IMR-90 (cell line): ENCODE results near the gene LDB2. TPM values are rescaled to one million over a fixed set of nuclear protein-coding genes. Genes with fewer than 3 reads are reported as not detected.

ENCODE experiments used
- ATAC-seq: fragments of 200-7000 bp; cut with Tn5 transposase; 2 replicates; pipeline ENCODE4 v1.9.1; 2020; ENCODE audit warnings: low read depth, mild to moderate bottlenecking, moderate library complexity
- BruUV-seq: library from RNA; stranded (reverse); fragments of 400-500 nt; replicated peaks from 2 replicates; lab custom pipeline; 2021; lab: Mats Ljungman, UMichigan
- CTCF ChIA-PET: fragments of 300-600 bp; formaldehyde crosslinking; extraction: SDS; loops from one replicate; lab custom pipeline; 2021; ENCODE audit warnings: antibody characterized with exemption; lab: Yijun Ruan, JAX
- POLR2A ChIA-PET: fragments of 300-600 bp; sonication (Branson Sonifier 250); formaldehyde crosslinking; loops from one replicate; lab custom pipeline; 2022; ENCODE audit warnings: antibody characterized with exemption; ENCODE audit not compliant: unreplicated experiment; lab: Charles Lee
- DNase-seq: peaks from one replicate; pipeline ENCODE4 v3.0.0; 2013
- H2AFZ ChIP-seq: replicated peaks from 2 replicates; pipeline ENCODE3; 2013; ENCODE audit warnings: low read length, mild to moderate bottlenecking; ENCODE audit not compliant: poor library complexity
- H2AK5ac ChIP-seq: 2 replicates; pipeline ENCODE4 v1.6.1; 2013; ENCODE audit warnings: low read depth, low read length, inconsistent platforms
- H2AK9ac ChIP-seq: replicated peaks from 2 replicates; pipeline ENCODE3; 2013; ENCODE audit warnings: mild to moderate bottlenecking, low read depth, low read length, moderate library complexity; ENCODE audit not compliant: poor library complexity
- H2BK120ac ChIP-seq: 2 replicates; pipeline ENCODE4 v1.6.1; 2013; ENCODE audit warnings: low read depth, low read length, inconsistent platforms
- H2BK15ac ChIP-seq: 3 replicates; pipeline ENCODE4 v1.6.1; 2013; ENCODE audit warnings: low read depth, low read length, inconsistent platforms
- H2BK20ac ChIP-seq: 2 replicates; pipeline ENCODE4 v1.6.1; 2013; ENCODE audit warnings: low read depth, mild to moderate bottlenecking, inconsistent platforms, low read length, moderate library complexity
- H2BK5ac ChIP-seq: 2 replicates; pipeline ENCODE4 v1.6.1; 2013; ENCODE audit warnings: mild to moderate bottlenecking, low read depth, low read length, inconsistent platforms; ENCODE audit not compliant: poor library complexity, severe bottlenecking
- H3K14ac ChIP-seq: replicated peaks from 2 replicates; pipeline ENCODE4 v1.6.1; 2013; ENCODE audit warnings: low read depth, low read length, inconsistent platforms
- H3K18ac ChIP-seq: 2 replicates; pipeline ENCODE4 v1.6.1; 2013; ENCODE audit warnings: low read depth, low read length, control low read depth
- H3K23ac ChIP-seq: 2 replicates; pipeline ENCODE4 v1.6.1; 2013; ENCODE audit warnings: low read depth, low read length, inconsistent platforms
- H3K27ac ChIP-seq: 2 replicates; pipeline ENCODE4 v1.5.1; 2013; ENCODE audit warnings: mild to moderate bottlenecking, control low read depth, low read length; ENCODE audit not compliant: insufficient read depth
- H3K27me3 ChIP-seq: 2 replicates; pipeline ENCODE4 v1.6.1; 2013; ENCODE audit warnings: low read length; ENCODE audit not compliant: control insufficient read depth, insufficient read depth
- H3K36me3 ChIP-seq: 2 replicates; pipeline ENCODE4 v1.6.1; 2013; ENCODE audit warnings: low read length, mixed read lengths; ENCODE audit not compliant: control insufficient read depth, insufficient read depth
- H3K4ac ChIP-seq: 2 replicates; pipeline ENCODE4 v1.6.1; 2013; ENCODE audit warnings: low read depth, low read length, inconsistent platforms
- H3K4me1 ChIP-seq: 2 replicates; pipeline ENCODE4 v1.6.1; 2013; ENCODE audit warnings: low read length, mixed read lengths; ENCODE audit not compliant: control insufficient read depth, insufficient read depth
- H3K4me2 ChIP-seq: 2 replicates; pipeline ENCODE4 v1.6.1; 2013; ENCODE audit warnings: low read depth, mild to moderate bottlenecking, control low read depth, low read length, moderate library complexity
- H3K4me3 ChIP-seq: 2 replicates; pipeline ENCODE4 v1.5.1; 2013; ENCODE audit warnings: low read depth, mild to moderate bottlenecking, control low read depth, low read length, moderate library complexity; ENCODE audit not compliant: insufficient read depth
- H3K56ac ChIP-seq: 2 replicates; pipeline ENCODE4 v1.6.1; 2013; ENCODE audit warnings: low read length, inconsistent platforms; ENCODE audit not compliant: insufficient read depth; ENCODE audit errors: extremely low read depth
- H3K79me1 ChIP-seq, 2 experiments: 2 replicates each; pipeline ENCODE4 v1.6.1; 2013; ENCODE audit warnings: low read length in 2 of 2, inconsistent platforms in 1 of 2, low read depth in 1 of 2
- H3K9ac ChIP-seq: 2 replicates; pipeline ENCODE4 v1.6.1; 2013; ENCODE audit warnings: low read depth, low read length, control low read depth
- H3K9me1 ChIP-seq: 2 replicates; pipeline ENCODE4 v1.6.1; 2013; ENCODE audit warnings: low read length, inconsistent platforms; ENCODE audit not compliant: insufficient read depth
- H3K9me3 ChIP-seq: 2 replicates; pipeline ENCODE4 v1.6.1; 2013; ENCODE audit warnings: low read length; ENCODE audit not compliant: control insufficient read depth, insufficient read depth
- H4K20me1 ChIP-seq: 2 replicates; pipeline ENCODE4 v1.6.1; 2013; ENCODE audit warnings: low read length, inconsistent platforms; ENCODE audit not compliant: insufficient read depth
- H4K5ac ChIP-seq: 2 replicates; pipeline ENCODE4 v1.6.1; 2013; ENCODE audit warnings: mild to moderate bottlenecking, low read depth, low read length, control low read depth
- H4K8ac ChIP-seq, 2 experiments: 2 replicates each; pipeline ENCODE4 v1.6.1; 2013; ENCODE audit warnings: low read depth in 2 of 2, low read length in 2 of 2, control low read depth in 1 of 2, inconsistent platforms in 1 of 2
- H4K91ac ChIP-seq: 2 replicates; pipeline ENCODE4 v1.6.1; 2013; ENCODE audit warnings: low read depth, low read length, inconsistent platforms; ENCODE audit not compliant: insufficient read depth
- CEBPB ChIP-seq: IDR thresholded peaks from 2 replicates; pipeline ENCODE4 v1.6.1; 2012; ENCODE audit warnings: low read depth, low read length, improper control_type of control experiment
- POLR2A ChIP-seq: IDR thresholded peaks from 2 replicates; pipeline ENCODE4 v1.6.1; 2012; ENCODE audit warnings: mild to moderate bottlenecking, low read depth, low read length
- RFX5 ChIP-seq: IDR thresholded peaks from 2 replicates; pipeline ENCODE4 v1.8.0; 2012; ENCODE audit warnings: low read depth, mild to moderate bottlenecking, low read length, moderate library complexity
- SMC3 ChIP-seq: fragments of 150-350 bp; IDR thresholded peaks from 2 replicates; pipeline ENCODE4 v1.6.1; 2016; ENCODE audit warnings: low read depth, mild to moderate bottlenecking, antibody characterized with exemption, low read length, moderate library complexity
- dilution Hi-C: fragments of 300-500 bp; cut with HindIII; formaldehyde crosslinking; loops from one replicate; pipeline ENCODE4 v1.14.3; 2018; ENCODE audit warnings: low sequenced_read_pairs; ENCODE audit not compliant: unreplicated experiment
- in situ Hi-C: fragments of 300-500 bp; cut with MboI; formaldehyde crosslinking; loops from 3 replicates; pipeline ENCODE4 v1.14.3; 2019; ENCODE audit warnings: low sequenced_read_pairs, inconsistent platforms, mixed read lengths
- intact Hi-C: fragments of 100-400 bp; cut with micrococcal nuclease; formaldehyde crosslinking; loops from 2 replicates; pipeline ENCODE4 v1.10.0; 2022
- polyA plus RNA-seq, 3 experiments: library from polyadenylated mRNA; depleted of rRNA; stranded (reverse); fragments of >200 nt; gene quantifications; 2 replicates each; pipeline ENCODE4 v1.2.3, GENCODE V29; 2012; ENCODE audit warnings: low replicate concordance in 1 of 3
- total RNA-seq: library from RNA; depleted of rRNA; stranded (reverse); fragments of >200 nt; gene quantifications from 2 replicates; pipeline ENCODE4 v1.2.3, GENCODE V29; 2012

Gene LDB2
- total and polyA plus RNA-seq, 2 of the 4 experiments (the other 2 are of a cell fraction): 67.9 to 116 TPM

- H3K4ac ChIP-seq: no peak overlapping the region
- H3K9me1 ChIP-seq: no peaks in the 10 kb centered on the region
- H3K56ac ChIP-seq: no peak overlapping the region
- H2BK15ac ChIP-seq: no peak overlapping the region
- H4K91ac ChIP-seq: no peak overlapping the region
- H2BK20ac ChIP-seq: no peak overlapping the region
- no peak overlapping the region for H3K4me2 ChIP-seq
- H2AK9ac ChIP-seq: no peak overlapping the region
- no peaks in the 10 kb centered on the region for H3K27me3 ChIP-seq
- H3K9ac ChIP-seq: no peak overlapping the region
- H3K27ac ChIP-seq: no peak overlapping the region
- ATAC-seq (no peak), DNase-seq (no peak)
- H3K23ac ChIP-seq: no peak overlapping the region
- no peaks in the 10 kb centered on the region for H3K79me1 ChIP-seq
- BruUV-seq: no TSS peak
- H2BK5ac ChIP-seq: no peak overlapping the region
- H4K8ac ChIP-seq: no peak overlapping the region
- dilution Hi-C loops (no loop called here), intact Hi-C loops (no loop called here), in situ Hi-C loops (no loop called here)
- H2AK5ac ChIP-seq: no peak overlapping the region
- no peak overlapping the region for H3K18ac ChIP-seq
- no peak overlapping the region for H4K5ac ChIP-seq
- no peaks in the 10 kb centered on the region for H4K20me1 ChIP-seq
- peaks cover 5% of the 10 kb centered on the region; the same call in 1 of the 2 replicates for H3K36me3 ChIP-seq
- ChIA-PET POLR2A (no interaction called here), CTCF (interaction anchor here (1.3 kb wide), 1 partner anchor 8 kb away, joined by 3 read pairs; no protein-coding TSS in a partner anchor)
- H3K4me3 ChIP-seq: no peak overlapping the region
- H3K9me3 ChIP-seq: peaks cover 3% of the 10 kb centered on the region; the same call in 1 of the 2 replicates
- H3K4me1 ChIP-seq: no peaks in the 10 kb centered on the region
- H2AFZ ChIP-seq: no peak overlapping the region
- no peak for TF ChIP-seq CEBPB
- no peak for TF ChIP-seq RFX5
- no peak for TF ChIP-seq SMC3
- no peak for TF ChIP-seq POLR2A
- H2BK120ac ChIP-seq: no peak overlapping the region
- H3K14ac ChIP-seq: no peak overlapping the region
Measured at GRCh38 chr4:16804581-16804980, 93.9 kb downstream of the LDB2 start.
